NOMO-1 treated with DMSO at 0.1 percent for 48 hours (cell line): ENCODE measurements around the gene CPLANE1.
A peak's percentile ranks its signal among the peaks of the same experiment; 100 is the strongest.
"Not testable (repeated sequence)": the region's sequence is repeated elsewhere in the genome, so short reads cannot be mapped to it uniquely, and the experiment has no call there.

ENCODE experiments used
- DNase-seq: peaks from one replicate; lab custom pipeline; 2025; ENCODE audit not compliant: unreplicated experiment; lab: John Stamatoyannopoulos, UW

CPLANE1 gene

GRCh38 chr5:37132646-37133045 lies 116.5 kb downstream of the CPLANE1 start:
- DNase-seq, result no peak

DNA sequence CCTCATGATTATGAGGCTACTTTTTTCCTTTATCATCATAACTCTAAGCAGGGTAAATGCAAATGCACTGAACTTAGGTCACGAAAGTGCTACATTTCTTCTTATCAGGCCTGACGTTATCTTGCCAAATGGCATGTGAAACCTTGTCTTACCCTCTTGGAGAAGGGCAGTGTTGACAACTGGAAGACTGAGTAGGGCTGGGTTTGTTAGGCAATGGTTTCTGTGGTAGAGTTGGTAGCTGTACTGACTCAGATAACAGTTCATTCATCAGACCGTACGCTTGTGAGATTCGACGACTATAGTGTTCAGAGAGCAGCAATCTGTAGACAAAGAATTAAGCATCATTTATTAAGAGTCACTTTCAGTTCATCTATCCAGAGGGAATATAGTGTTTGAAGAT lies 127.7 kb downstream of the CPLANE1 start:
- DNase-seq, result peak; percentile 78

DNA sequence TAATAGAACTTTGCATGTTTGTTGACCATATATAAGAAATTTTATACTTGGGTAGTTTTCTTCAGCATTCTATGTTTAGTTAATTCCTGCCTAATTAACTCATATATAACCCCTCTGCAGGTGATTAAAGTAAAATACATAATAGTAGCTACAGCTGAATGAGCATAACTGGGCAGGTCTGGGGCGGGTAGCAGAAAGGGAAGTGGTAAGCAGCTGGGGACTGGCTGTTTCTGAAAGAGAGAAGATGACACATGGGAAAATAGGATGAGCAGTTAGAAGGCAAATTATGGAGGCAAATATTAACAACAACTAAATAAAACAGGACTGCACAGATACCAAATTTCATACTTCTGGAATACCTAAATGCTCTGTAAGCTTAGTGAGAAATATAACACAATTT lies 128.1 kb downstream of the CPLANE1 start:
- peak; percentile 86 for DNase-seq

GRCh38 chr5:37120270-37120669 lies 128.9 kb downstream of the CPLANE1 start:
- DNase-seq, result no peak

DNA sequence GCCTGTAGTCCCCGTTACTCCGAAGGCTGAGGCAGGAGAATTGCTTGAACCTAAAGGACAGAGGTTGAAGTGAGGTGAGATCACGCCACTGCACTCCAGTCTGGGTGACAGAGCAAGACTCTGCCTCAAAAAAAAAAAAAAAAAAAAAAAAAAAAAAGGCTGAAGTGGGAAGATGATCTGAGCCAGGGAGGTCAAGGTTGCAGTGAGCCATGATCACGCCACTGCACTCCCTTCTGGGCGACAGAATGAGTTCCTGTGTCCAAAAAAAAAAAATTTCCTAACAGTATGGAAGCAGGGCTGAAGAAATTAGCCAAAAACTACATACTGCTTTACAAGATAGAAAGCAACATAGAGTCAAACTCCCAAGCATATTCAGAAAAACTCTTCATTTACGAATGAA lies 132.8 kb downstream of the CPLANE1 start:
- no peak for DNase-seq

DNA sequence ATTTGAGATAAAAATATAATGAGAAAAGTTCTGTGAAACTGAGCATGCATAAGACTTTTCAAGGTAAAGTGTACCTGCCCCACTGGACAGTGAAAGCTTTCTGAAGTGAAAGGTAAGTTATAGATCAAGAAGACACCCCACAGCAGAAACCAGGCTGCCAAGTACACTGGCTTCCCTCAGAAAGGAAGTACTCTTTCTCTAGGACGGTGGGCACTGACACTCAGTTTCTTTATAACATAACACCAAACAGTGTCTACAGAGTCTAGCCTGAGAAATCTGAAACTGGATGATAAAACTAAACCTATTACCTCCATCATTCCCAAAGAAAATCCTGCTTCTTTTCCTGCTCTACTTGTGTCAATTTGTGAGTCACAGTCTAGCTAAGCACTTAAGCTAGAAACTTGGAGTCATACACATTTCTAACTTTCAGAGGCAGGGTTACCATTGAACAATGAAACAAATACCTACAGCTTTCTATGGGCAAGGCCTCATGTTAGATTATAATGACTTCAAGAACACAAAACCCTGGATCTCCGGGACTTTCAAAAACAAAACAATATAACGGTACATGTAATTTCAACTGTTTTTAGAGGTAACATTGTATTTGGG lies 136.7 kb downstream of the CPLANE1 start:
- DNase-seq, result peak; percentile 13

GRCh38 chr5:37111426-37112382 lies 137.5 kb downstream of the CPLANE1 start:
- peak; percentile 93 for DNase-seq

DNA sequence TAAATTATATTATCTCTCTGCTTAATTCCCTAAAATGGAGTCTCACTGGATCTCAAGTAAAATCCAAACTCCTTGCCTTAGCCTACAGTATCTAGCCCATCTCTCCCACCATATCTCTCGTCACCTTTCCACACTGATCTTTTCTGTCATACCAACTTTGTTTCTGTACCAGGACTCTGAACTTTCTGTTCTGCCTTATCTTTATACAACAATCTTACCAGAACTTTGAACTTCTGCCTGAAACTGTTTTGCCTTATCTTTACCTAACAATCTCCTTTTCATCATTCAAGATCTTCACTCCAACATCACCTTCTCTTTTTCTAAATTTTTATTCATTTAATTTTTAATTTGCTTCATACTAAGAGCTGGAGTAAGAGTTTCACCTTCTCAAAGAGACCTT lies 139.0 kb downstream of the CPLANE1 start:
- no peak for DNase-seq

- DNase-seq, result no peak
Observed at GRCh38 chr5:37109338-37109737, 139.8 kb downstream of the CPLANE1 start.

DNA sequence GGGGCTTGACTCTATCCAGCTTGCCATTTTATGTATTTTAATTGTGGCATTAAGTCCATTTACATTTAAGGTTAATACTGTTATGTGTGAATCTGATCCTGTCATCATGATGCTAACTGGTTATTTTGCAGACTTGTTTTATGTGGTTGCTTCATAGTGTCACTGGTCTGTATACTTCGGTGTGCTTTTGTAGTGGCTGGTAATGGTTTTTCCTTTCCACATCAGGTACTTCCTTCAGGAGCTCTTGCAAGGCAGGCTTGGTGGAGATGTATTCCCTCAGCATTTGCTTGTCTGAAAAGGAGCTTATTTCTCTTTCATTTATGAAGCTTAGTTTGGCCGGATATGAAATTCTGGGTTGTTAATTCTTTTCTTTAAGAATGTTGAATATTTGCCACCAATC lies 145.9 kb downstream of the CPLANE1 start:
- no peak for DNase-seq

- not testable (repeated sequence) for DNase-seq
Observed at GRCh38 chr5:37099267-37099666, 149.9 kb downstream of the CPLANE1 start.

DNA sequence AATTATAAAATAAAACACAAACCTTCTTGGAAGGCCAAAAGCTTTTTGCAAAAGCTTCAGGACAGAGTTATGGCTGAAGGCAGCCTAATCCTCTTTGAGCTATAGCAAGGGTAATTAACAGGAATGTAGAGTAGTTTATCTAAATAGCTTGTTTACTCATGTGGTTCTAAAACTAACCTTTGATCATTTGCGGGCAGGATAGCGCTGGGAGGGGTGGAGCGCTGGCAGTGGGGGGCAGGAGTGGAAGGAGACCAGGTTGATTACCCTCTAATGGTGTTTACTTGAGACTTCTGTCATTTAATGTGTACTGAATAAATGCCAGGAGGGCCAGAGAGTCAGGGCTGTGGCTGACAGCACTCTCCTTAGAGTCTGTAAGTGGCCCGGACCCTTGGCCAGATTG lies 155.4 kb downstream of the CPLANE1 start:
- DNase-seq, result not testable (repeated sequence)

DNA sequence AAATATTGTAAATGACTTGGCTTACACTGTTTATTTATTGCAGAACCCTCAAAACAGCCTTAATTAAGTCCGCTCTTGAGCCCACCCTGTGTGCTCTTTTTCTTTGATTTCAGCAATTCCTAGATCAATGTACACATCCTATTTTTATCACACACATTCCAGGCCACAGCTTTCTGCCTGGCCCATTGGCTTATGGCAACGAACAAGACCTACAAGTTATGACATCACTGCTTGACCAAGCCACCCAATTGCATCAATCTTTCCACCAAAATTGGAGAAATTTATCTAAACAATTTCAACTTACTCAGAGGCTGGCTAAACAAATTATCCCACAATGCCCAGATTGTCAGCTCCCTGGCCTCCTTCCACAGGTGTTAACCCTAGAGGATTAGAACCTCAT lies 158.4 kb downstream of the CPLANE1 start:
- no peak for DNase-seq

DNA sequence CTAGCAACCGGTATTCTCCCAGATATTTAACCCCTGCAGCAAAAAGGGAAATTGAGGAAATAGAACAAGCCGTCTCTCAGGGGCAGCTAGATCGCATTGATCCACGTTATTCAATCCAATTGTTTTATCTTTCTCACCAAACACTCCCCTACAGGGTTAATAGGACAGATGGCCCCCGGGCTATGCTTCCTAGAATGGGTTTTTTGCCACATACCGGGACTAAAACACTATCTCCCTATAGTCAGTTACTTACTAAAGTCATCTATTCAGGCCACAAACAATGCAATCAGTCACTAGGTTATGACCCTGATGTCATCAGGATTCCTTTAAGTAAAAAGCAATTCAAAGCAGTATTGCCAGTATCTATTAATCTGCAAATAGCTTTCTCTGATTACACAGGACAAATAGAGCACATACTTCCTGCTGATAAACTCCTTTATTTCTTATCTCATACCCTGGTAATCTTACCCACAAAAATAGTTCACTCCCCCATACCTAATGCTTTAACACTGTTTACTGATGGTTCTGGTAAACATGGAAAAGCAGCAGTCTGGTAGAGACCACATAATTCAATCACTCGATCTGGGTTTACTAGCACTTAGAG lies 159.0 kb downstream of the CPLANE1 start:
- no peak for DNase-seq

DNA sequence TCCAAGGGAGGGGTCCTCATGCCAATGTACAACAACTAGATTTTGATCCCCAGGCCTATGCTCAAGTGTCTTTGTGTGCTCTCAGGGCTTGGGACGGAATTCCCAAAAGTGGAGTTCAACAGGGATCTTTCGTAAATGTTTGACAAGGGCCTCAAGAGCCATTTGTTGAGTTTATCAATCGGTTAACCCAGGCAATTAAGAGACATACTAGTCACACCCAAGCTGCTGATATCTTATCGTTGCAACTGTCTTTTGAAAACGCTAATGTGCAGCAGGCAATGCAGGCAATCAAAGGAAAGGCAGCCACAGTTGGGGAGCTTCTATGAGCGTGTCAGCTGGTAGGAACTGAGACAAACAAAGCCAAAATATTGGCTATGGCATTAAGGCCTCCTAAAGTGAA lies 161.2 kb downstream of the CPLANE1 start:
- no peak for DNase-seq

DNA sequence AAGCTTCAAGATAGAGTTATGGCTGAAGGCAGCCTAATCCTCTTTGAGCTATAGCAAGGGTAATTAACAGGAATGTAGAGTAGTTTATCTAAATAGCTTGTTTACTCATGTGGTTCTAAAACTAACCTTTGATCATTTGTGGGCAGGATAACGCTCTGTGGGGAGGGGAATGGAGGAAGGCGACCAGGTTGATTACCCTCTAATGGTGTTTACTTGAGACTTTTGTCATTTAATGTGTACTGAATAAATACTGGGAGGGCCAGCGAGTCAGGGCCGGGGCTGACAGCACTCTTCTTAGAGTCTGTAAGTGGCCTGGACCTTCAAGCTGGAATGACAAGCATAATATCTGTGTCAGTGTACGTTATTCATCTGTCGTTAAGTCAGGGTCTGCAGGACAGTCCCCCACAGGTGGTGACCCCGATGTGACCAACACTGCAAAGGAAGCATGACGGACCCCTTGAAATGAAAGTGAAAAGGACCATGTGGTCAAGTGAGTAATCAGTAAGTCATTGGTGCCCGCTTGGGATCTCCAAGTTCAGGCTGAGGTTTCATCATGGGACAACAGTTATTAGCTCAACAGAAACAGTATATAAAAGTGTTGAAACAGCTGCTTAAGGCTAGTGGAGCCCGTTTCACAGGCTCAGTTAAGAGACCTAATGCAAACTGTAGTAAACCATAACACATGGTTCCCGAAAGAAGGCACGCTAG lies 162.6 kb downstream of the CPLANE1 start:
- peak; percentile 94 for DNase-seq

- not testable (repeated sequence) for DNase-seq
Observed at GRCh38 chr5:37086026-37086425, 163.2 kb downstream of the CPLANE1 start.

DNA sequence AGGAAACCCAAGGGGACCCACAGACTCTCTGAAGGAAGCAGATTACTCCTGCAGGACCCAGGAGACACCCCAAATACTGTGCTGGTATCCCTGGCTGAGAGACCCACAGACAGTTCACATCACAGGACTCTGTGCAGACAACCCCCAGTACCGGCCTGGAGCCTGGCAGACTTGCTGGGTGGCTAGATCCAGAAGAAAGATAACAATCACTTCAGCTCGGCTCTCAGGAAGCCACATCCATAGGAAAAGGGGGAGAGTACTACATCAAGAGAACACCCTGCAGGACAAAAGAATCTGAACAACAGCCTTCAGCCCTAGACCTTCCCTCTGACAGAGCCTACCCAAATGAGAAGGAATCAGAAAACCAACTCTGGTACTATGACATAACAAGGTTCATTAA lies 166.2 kb downstream of the CPLANE1 start:
- DNase-seq, result not testable (repeated sequence)

GRCh38 chr5:37080697-37081096 lies 168.5 kb downstream of the CPLANE1 start:
- DNase-seq, result no peak

DNA sequence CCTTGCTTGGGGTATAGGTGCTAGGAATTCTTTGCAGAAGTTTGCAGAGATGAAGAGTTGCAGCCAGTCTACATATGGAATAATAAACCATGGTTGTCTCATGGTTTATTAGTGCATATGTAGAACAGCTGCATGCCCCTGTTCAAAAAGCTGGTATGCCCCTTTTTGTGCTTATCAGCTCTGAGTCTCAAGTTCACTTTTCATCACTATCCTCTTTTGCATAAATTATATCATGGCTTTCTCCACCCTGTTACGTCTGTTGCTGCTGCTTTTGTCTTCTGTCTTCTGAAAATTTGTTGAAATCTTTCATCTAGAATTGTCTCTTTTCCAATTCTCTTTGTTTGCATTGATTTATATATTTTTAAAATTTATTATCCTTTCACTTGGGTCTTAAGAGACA lies 172.0 kb downstream of the CPLANE1 start:
- DNase-seq, result no peak

DNA sequence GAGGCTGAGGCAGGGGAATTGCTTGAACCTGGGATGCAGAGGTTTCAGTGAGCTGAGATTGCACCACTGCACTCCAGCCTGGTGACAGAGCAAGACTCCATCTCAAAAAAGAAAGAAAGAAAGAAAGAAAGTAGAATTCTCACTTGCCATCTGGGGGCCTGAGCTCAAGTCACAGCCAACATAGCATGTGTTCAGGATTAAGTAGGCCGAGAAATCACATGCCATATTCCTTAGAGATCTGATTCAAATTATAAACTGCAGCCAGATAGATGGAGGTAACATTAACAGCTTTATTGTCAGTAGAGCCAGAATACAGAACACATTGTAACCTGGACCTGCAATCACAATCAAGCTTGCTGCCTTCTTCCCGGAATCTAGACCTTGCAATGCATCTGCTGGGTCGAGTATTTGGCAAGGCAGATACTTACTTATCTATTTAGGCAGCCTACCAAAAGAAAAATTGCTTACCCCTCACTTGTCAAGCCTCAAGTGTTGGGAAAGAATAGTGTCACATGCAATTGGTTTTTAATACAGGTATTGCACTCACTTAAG lies 173.7 kb downstream of the CPLANE1 start:
- no peak for DNase-seq
